ENCODE data around the gene CDH19. TPM values are rescaled to one million over a fixed set of nuclear protein-coding genes. Genes with fewer than 3 reads are reported as not detected.

Gene CDH19
- total RNA-seq, 1 experiment from 2014 or later = not detected

DNA sequence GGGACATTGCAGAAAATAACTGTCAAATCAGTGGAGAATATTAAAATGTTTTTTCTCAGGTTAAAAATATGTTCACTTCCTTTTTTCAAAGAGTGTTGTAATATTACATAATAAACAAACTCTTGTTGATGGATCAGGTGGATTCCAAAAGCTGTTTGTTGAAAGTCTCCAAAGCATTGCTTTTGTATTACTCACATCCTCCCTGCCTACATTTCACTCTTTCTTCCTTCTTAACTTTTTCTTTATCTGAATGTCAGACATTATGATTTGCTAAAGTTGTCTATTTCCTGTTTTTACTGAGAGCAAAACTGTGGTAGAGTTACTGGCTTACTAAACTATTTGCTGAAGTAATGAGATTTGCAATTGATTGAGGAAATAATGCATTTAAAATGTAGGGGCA is 92.1 kb downstream of the CDH19 start:
- no peak overlapping the region for H3K4me2 ChIP-seq (ENCODE audit: low read length)
- no peak overlapping the region for H3K9ac ChIP-seq (ENCODE audit: low read length)
- H3K27me3 ChIP-seq (ENCODE audit: insufficient read depth, low read length) = no peaks in the 10 kb centered on the region
- ChIA-PET POLR2A (no interaction called here), CTCF (no interaction called here), RAD21 (ENCODE audit: low non-redundant PET in 1 of 2, low total read pairs in 2 of 2, uncharacterized antibody in 2 of 2, unreplicated experiment in 2 of 2) (no interaction called here)
- no peak overlapping the region for H3K27ac ChIP-seq (ENCODE audit: low read depth, low read length)
- no peaks in the 10 kb centered on the region for H3K9me2 ChIP-seq (ENCODE audit: insufficient read depth)
- BruUV-seq (replicated peaks) = no TSS peak
- TF ChIP-seq SRF (IDR thresholded peaks at IDR 0.05; ENCODE audit: low read depth) (no peak), SP1 (IDR thresholded peaks at IDR 0.05; ENCODE audit: low read depth) (no peak)
- TF ChIP-seq, protein P1, sequence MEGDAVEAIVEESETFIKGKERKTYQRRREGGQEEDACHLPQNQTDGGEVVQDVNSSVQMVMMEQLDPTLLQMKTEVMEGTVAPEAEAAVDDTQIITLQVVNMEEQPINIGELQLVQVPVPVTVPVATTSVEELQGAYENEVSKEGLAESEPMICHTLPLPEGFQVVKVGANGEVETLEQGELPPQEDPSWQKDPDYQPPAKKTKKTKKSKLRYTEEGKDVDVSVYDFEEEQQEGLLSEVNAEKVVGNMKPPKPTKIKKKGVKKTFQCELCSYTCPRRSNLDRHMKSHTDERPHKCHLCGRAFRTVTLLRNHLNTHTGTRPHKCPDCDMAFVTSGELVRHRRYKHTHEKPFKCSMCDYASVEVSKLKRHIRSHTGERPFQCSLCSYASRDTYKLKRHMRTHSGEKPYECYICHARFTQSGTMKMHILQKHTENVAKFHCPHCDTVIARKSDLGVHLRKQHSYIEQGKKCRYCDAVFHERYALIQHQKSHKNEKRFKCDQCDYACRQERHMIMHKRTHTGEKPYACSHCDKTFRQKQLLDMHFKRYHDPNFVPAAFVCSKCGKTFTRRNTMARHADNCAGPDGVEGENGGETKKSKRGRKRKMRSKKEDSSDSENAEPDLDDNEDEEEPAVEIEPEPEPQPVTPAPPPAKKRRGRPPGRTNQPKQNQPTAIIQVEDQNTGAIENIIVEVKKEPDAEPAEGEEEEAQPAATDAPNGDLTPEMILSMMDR (IDR thresholded peaks at IDR 0.05 in 2 of 3, conservative IDR thresholded peaks at IDR 0.05 in 1 of 3; ENCODE audit: borderline replicate concordance in 1 of 3, insufficient read depth in 1 of 3, low read depth in 2 of 3, low read length in 2 of 3) = no peak
- TF ChIP-seq, protein P2, sequence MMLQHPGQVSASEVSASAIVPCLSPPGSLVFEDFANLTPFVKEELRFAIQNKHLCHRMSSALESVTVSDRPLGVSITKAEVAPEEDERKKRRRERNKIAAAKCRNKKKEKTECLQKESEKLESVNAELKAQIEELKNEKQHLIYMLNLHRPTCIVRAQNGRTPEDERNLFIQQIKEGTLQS (IDR thresholded peaks at IDR 0.05) = no peak
- H3K4me3 ChIP-seq (replicated peaks in 1 of 2; ENCODE audit: low read depth in 1 of 2, low read length in 2 of 2) = no peak overlapping the region
- no peaks in the 10 kb centered on the region for H3K4me1 ChIP-seq (ENCODE audit: control insufficient read depth in 1 of 2, insufficient read depth in 2 of 2, low read length in 2 of 2)
- H2AFZ ChIP-seq (ENCODE audit: low read depth, low read length, poor library complexity, severe bottlenecking) = no peak overlapping the region
- H3K36me3 ChIP-seq (ENCODE audit: control insufficient read depth in 1 of 2, insufficient read depth in 2 of 2, low read length in 2 of 2) = no peaks in the 10 kb centered on the region
- H3K9me3 ChIP-seq (ENCODE audit: control insufficient read depth in 1 of 2, insufficient read depth in 1 of 2, low read depth in 1 of 2, low read length in 2 of 2) = peaks cover 9 to 29% of the 10 kb centered on the region in 2 experiments; a peak in 3 of 4 replicates
- no peaks in the 10 kb centered on the region for H4K20me1 ChIP-seq (ENCODE audit: insufficient read depth)
- DNase-seq (ENCODE audit: low read depth, low spot score) (no peak), ATAC-seq (no peak)
- intact Hi-C loops (cut with micrococcal nuclease) = no loop called here
- H3K79me2 ChIP-seq (ENCODE audit: insufficient read depth, low read length) = no peaks in the 10 kb centered on the region

DNA sequence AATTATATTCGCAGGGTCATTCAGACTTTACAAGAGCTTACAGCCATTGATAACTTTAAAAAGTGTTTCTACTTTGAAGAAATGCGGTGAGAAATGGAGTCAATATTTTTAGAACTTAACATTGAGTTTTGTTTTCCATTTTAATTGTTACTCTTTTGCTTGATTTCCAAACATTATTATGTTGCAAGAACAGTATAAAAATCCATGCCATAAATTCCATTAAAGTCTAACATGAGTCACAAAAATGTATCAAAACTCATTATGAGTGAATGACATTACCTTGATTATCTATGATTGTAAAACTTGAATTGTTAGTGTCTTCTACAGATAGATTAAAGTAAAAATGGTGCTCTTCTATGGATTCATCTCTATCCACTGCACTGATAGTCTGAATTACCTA is 92.6 kb downstream of the CDH19 start:
- H3K36me3 ChIP-seq (ENCODE audit: control insufficient read depth in 1 of 2, insufficient read depth in 2 of 2, low read length in 2 of 2) = no peaks in the 10 kb centered on the region
- no TSS peak for BruUV-seq (replicated peaks)
- H2AFZ ChIP-seq (ENCODE audit: low read depth, low read length, poor library complexity, severe bottlenecking) = no peak overlapping the region
- no peak overlapping the region for H3K9ac ChIP-seq (ENCODE audit: low read length)
- no peak overlapping the region for H3K4me2 ChIP-seq (ENCODE audit: low read length)
- POLR2A ChIA-PET = no interaction called here
- no peak for DNase-seq (ENCODE audit: low read depth, low spot score)
- no peaks in the 10 kb centered on the region for H3K27me3 ChIP-seq (ENCODE audit: insufficient read depth, low read length)
- no peaks in the 10 kb centered on the region for H3K4me1 ChIP-seq (ENCODE audit: control insufficient read depth in 1 of 2, insufficient read depth in 2 of 2, low read length in 2 of 2)
- H3K9me3 ChIP-seq (ENCODE audit: control insufficient read depth in 1 of 2, insufficient read depth in 1 of 2, low read depth in 1 of 2, low read length in 2 of 2) = peaks cover 5 to 26% of the 10 kb centered on the region in 2 experiments; a peak in 3 of 4 replicates
- no peaks in the 10 kb centered on the region for H3K9me2 ChIP-seq (ENCODE audit: insufficient read depth)
- no peak overlapping the region for H3K27ac ChIP-seq (ENCODE audit: low read depth, low read length)
- RAD21 ChIA-PET (ENCODE audit: low non-redundant PET in 1 of 2, low total read pairs in 2 of 2, uncharacterized antibody in 2 of 2, unreplicated experiment in 2 of 2) = no interaction called here
- H3K79me2 ChIP-seq (ENCODE audit: insufficient read depth, low read length) = no peaks in the 10 kb centered on the region
- H3K4me3 ChIP-seq (replicated peaks in 1 of 2; ENCODE audit: low read depth in 1 of 2, low read length in 2 of 2) = no peak overlapping the region
- no peaks in the 10 kb centered on the region for H4K20me1 ChIP-seq (ENCODE audit: insufficient read depth)
- ATAC-seq = no peak
- intact Hi-C loops (cut with micrococcal nuclease) = no loop called here
- CTCF ChIA-PET = no interaction called here
- TF ChIP-seq FOSL1 (IDR thresholded peaks at IDR 0.05; ENCODE audit: low read depth) (no peak), YY1 (IDR thresholded peaks at IDR 0.05; ENCODE audit: extremely low read depth, insufficient replicate concordance, low read depth, low read length) (no peak), SP1 (IDR thresholded peaks at IDR 0.05; ENCODE audit: low read depth) (no peak), SIN3A (IDR thresholded peaks at IDR 0.05; ENCODE audit: low read depth) (no peak), CEBPB (IDR thresholded peaks at IDR 0.05; ENCODE audit: low read depth) (no peak), EZH2 (IDR thresholded peaks at IDR 0.05) (no peak), ZNF274 (IDR thresholded peaks at IDR 0.05; ENCODE audit: low read depth, low read length) (no peak), POLR2A (IDR thresholded peaks at IDR 0.05; ENCODE audit: borderline replicate concordance, extremely low read depth, insufficient read depth, insufficient read length) (no peak)
- TF ChIP-seq, protein P3, sequence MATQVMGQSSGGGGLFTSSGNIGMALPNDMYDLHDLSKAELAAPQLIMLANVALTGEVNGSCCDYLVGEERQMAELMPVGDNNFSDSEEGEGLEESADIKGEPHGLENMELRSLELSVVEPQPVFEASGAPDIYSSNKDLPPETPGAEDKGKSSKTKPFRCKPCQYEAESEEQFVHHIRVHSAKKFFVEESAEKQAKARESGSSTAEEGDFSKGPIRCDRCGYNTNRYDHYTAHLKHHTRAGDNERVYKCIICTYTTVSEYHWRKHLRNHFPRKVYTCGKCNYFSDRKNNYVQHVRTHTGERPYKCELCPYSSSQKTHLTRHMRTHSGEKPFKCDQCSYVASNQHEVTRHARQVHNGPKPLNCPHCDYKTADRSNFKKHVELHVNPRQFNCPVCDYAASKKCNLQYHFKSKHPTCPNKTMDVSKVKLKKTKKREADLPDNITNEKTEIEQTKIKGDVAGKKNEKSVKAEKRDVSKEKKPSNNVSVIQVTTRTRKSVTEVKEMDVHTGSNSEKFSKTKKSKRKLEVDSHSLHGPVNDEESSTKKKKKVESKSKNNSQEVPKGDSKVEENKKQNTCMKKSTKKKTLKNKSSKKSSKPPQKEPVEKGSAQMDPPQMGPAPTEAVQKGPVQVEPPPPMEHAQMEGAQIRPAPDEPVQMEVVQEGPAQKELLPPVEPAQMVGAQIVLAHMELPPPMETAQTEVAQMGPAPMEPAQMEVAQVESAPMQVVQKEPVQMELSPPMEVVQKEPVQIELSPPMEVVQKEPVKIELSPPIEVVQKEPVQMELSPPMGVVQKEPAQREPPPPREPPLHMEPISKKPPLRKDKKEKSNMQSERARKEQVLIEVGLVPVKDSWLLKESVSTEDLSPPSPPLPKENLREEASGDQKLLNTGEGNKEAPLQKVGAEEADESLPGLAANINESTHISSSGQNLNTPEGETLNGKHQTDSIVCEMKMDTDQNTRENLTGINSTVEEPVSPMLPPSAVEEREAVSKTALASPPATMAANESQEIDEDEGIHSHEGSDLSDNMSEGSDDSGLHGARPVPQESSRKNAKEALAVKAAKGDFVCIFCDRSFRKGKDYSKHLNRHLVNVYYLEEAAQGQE (IDR thresholded peaks at IDR 0.05; ENCODE audit: low read depth) = no peak
- TF ChIP-seq, protein P2 (IDR thresholded peaks at IDR 0.05) = no peak

Data from HCT116 (cell line).